CD4-positive, alpha-beta T cell (primary cell): Measurements from ENCODE around the gene SGMS2. TPM values are rescaled to one million over a fixed set of nuclear protein-coding genes. Genes with fewer than 3 reads are reported as not detected.

Experiments
- ATAC-seq: fragments of 200-7000 bp; cut with Tn5 transposase; one replicate; pipeline ENCODE4 v1.10.0; 2022; ENCODE audit warnings: mild to moderate bottlenecking; ENCODE audit not compliant: poor library complexity
- CTCF ChIA-PET: fragments of 350-600 bp; sonication (Branson Sonifier 250); formaldehyde crosslinking; loops from one replicate; lab custom pipeline; 2021; ENCODE audit warnings: antibody characterized with exemption, inconsistent platforms; lab: Charles Lee
- POLR2A ChIA-PET: fragments of 350-600 bp; sonication (Branson Sonifier 250); formaldehyde crosslinking; loops from one replicate; lab custom pipeline; 2021; ENCODE audit warnings: antibody characterized with exemption, inconsistent platforms; lab: Charles Lee
- DNase-seq, 14 experiments: peaks; one replicate each; pipeline ENCODE4 v3.0.0-alpha.2; 2013 to 2020; ENCODE audit warnings: mixed read lengths in 2 of 14
- H3K27ac ChIP-seq, 2 donors: one replicate each; pipeline versions ENCODE4 v1.5.1 to v1.7.0; 2013; ENCODE audit warnings: low read length in 2 of 2, low read depth in 1 of 2, mild to moderate bottlenecking in 1 of 2
- H3K27me3 ChIP-seq, 2 experiments: 1 replicate in 1 of 2; 2 replicates in 1 of 2; pipeline versions ENCODE4 v1.6.1 to v1.7.0; 2013; ENCODE audit warnings: low read length in 2 of 2, control low read depth in 1 of 2, mild to moderate bottlenecking in 1 of 2, moderate library complexity in 1 of 2; ENCODE audit not compliant: insufficient read depth in 2 of 2, control insufficient read depth in 1 of 2
- H3K36me3 ChIP-seq: one replicate; pipeline ENCODE4 v1.6.1; 2013; ENCODE audit warnings: low read length, control low read depth; ENCODE audit not compliant: insufficient read depth
- H3K4me1 ChIP-seq: one replicate; pipeline ENCODE4 v1.6.1; 2013; ENCODE audit warnings: low read length, control low read depth; ENCODE audit not compliant: insufficient read depth
- H3K4me3 ChIP-seq: one replicate; pipeline ENCODE4 v1.5.1; 2013; ENCODE audit warnings: mild to moderate bottlenecking, low read length, moderate library complexity
- H3K9me3 ChIP-seq, 2 experiments: 1 replicate in 1 of 2; 2 replicates in 1 of 2; pipeline versions ENCODE4 v1.6.1 to v1.7.0; 2013; ENCODE audit warnings: low read length in 2 of 2, mild to moderate bottlenecking in 2 of 2, control low read depth in 1 of 2, moderate library complexity in 1 of 2; ENCODE audit not compliant: control insufficient read depth in 1 of 2, insufficient read depth in 1 of 2
- H3K27ac Mint-ChIP-seq: one replicate; pipeline ENCODE4 v1.8.0; 2020; ENCODE audit warnings: mixed read lengths
- H3K27me3 Mint-ChIP-seq: one replicate; pipeline ENCODE4 v1.8.0; 2021; ENCODE audit warnings: mixed read lengths
- H3K36me3 Mint-ChIP-seq: one replicate; pipeline ENCODE4 v1.8.0; 2021; ENCODE audit warnings: low read depth, mixed read lengths
- H3K4me1 Mint-ChIP-seq: one replicate; pipeline ENCODE4 v1.8.0; 2021; ENCODE audit warnings: low read depth, mixed read lengths
- H3K4me3 Mint-ChIP-seq: one replicate; pipeline ENCODE4 v1.8.0; 2020; ENCODE audit warnings: mild to moderate bottlenecking, mixed read lengths
- H3K9me3 Mint-ChIP-seq: one replicate; pipeline ENCODE4 v1.8.0; 2020; ENCODE audit warnings: mixed read lengths
- CTCF ChIP-seq: fragments of 200-600 bp; IDR thresholded peaks from one replicate; pipeline ENCODE4 v1.8.0; 2022; ENCODE audit warnings: antibody characterized with exemption, mild to moderate bottlenecking
- intact Hi-C, 2 experiments: fragments of 100-400 bp; cut with DNase I in 1 of 2; cut with micrococcal nuclease in 1 of 2; formaldehyde crosslinking; loops; one replicate each; pipeline versions ENCODE4 v1.15.1 to v1.9.0; 2023 to 2025; cut with DNase I, micrococcal nuclease
- total RNA-seq, 174 experiments: library from RNA in 2 of 174; stranded (reverse) in 2 of 174; gene quantifications; one replicate each; pipeline ENCODE4 v1.2.3 and lab custom pipeline; 2021 to 2026

SGMS2 gene
- total RNA-seq, 2 experiments from 2014 or later, result 0.08 TPM; not detected in 1

- intact Hi-C loops, result no loop called here
- Mint-ChIP-seq H3K9me3 (no peaks in the 10 kb centered on the region), H3K4me1 (no peaks in the 10 kb centered on the region), H3K27ac (no peak overlapping the region), H3K27me3 (peaks cover 19% of the 10 kb centered on the region), H3K36me3 (no peaks in the 10 kb centered on the region), H3K4me3 (no peak overlapping the region)
- Histone ChIP-seq H3K27ac (no peak overlapping the region), H3K9me3 (peaks cover 0 to 1% of the 10 kb centered on the region in 2 experiments), H3K4me1 (no peaks in the 10 kb centered on the region), H3K36me3 (no peaks in the 10 kb centered on the region), H3K4me3 (no peak overlapping the region), H3K27me3 (peaks cover 0 to 9% of the 10 kb centered on the region in 2 experiments)
- no peak for TF ChIP-seq CTCF
- ChIA-PET POLR2A (no interaction called here), CTCF (no interaction called here)
- no peak for ATAC-seq
- no peak for DNase-seq
Observed at GRCh38 chr4:107793996-107794395, 30.7 kb upstream of the SGMS2 start.

GRCh38 chr4:107799669-107800450, 24.9 kb upstream of the SGMS2 start:
- TF ChIP-seq CTCF, result no peak
- CTCF ChIA-PET, result no interaction called here
- H3K4me3 Mint-ChIP-seq, result no peak overlapping the region
- Histone ChIP-seq H3K4me3 (peak overlapping the region; percentile 9), H3K27ac (no peak overlapping the region), H3K4me1 (no peaks in the 10 kb centered on the region), H3K27me3 (peaks cover 7 to 16% of the 10 kb centered on the region in 2 experiments), H3K36me3 (no peaks in the 10 kb centered on the region), H3K9me3 (no peaks in the 10 kb centered on the region)
- no peaks in the 10 kb centered on the region for H3K9me3 Mint-ChIP-seq
- H3K4me1 Mint-ChIP-seq, result no peaks in the 10 kb centered on the region
- H3K27me3 Mint-ChIP-seq, result peaks cover 51% of the 10 kb centered on the region
- H3K27ac Mint-ChIP-seq, result no peak overlapping the region
- no peak for ATAC-seq
- intact Hi-C loops, result no loop called here
- POLR2A ChIA-PET, result no interaction called here
- DNase-seq, result peak in 1 of 14 experiments; percentile 9
- no peaks in the 10 kb centered on the region for H3K36me3 Mint-ChIP-seq

- no peaks in the 10 kb centered on the region for H3K9me3 Mint-ChIP-seq
- H3K4me3 Mint-ChIP-seq, result no peak overlapping the region
- no peaks in the 10 kb centered on the region for H3K9me3 ChIP-seq
- peaks cover 7 to 18% of the 10 kb centered on the region in 2 experiments for H3K27me3 ChIP-seq
- no peaks in the 10 kb centered on the region for H3K4me1 ChIP-seq
- H3K27me3 Mint-ChIP-seq, result peaks cover 51% of the 10 kb centered on the region
- no peak for TF ChIP-seq CTCF
- H3K36me3 ChIP-seq, result no peaks in the 10 kb centered on the region
- intact Hi-C loops, result no loop called here
- DNase-seq, result no peak
- no peak overlapping the region for H3K27ac ChIP-seq
- no peaks in the 10 kb centered on the region for H3K36me3 Mint-ChIP-seq
- no peak overlapping the region for H3K27ac Mint-ChIP-seq
- CTCF ChIA-PET, result no interaction called here
- no peak overlapping the region for H3K4me3 ChIP-seq
- no peak for ATAC-seq
- H3K4me1 Mint-ChIP-seq, result no peaks in the 10 kb centered on the region
- POLR2A ChIA-PET, result no interaction called here
Observed at GRCh38 chr4:107800706-107801105, 24.0 kb upstream of the SGMS2 start.
